Activated B cell treated with CpG ODN at 0.5 μM for 24 hours (primary cell): ENCODE results near the gene PMVK. TPM values are rescaled to one million over a fixed set of nuclear protein-coding genes. Genes with fewer than 3 reads are reported as not detected.

Experiments
- ATAC-seq: fragments of 200-7000 bp; cut with Tn5 transposase; one replicate; pipeline ENCODE4 v1.10.0; 2021; ENCODE audit warnings: low read depth, mild to moderate bottlenecking, moderate library complexity
- CTCF ChIA-PET: fragments of 350-600 bp; sonication (Branson Sonifier 250); formaldehyde crosslinking; loops from one replicate; lab custom pipeline; 2021; ENCODE audit warnings: antibody characterized with exemption; lab: Charles Lee
- POLR2A ChIA-PET: fragments of 350-600 bp; sonication (Branson Sonifier 250); formaldehyde crosslinking; loops from one replicate; lab custom pipeline; 2021; ENCODE audit warnings: antibody characterized with exemption; lab: Charles Lee
- DNase-seq: peaks from one replicate; pipeline ENCODE4 v3.0.0; 2022
- H3K27ac Mint-ChIP-seq: one replicate; pipeline ENCODE4 v1.8.0; 2020; ENCODE audit warnings: mixed read lengths
- H3K27me3 Mint-ChIP-seq: one replicate; pipeline ENCODE4 v1.8.0; 2021; ENCODE audit warnings: mixed read lengths
- H3K36me3 Mint-ChIP-seq: one replicate; pipeline ENCODE4 v1.8.0; 2021; ENCODE audit warnings: low read depth, mixed read lengths
- H3K4me1 Mint-ChIP-seq: one replicate; pipeline ENCODE4 v1.8.0; 2021; ENCODE audit warnings: mixed read lengths
- H3K4me3 Mint-ChIP-seq: one replicate; pipeline ENCODE4 v1.8.0; 2020; ENCODE audit warnings: mild to moderate bottlenecking, mixed read lengths
- H3K9me3 Mint-ChIP-seq: one replicate; pipeline ENCODE4 v1.8.0; 2020; ENCODE audit warnings: mixed read lengths
- CTCF ChIP-seq: fragments of 200-600 bp; IDR thresholded peaks from one replicate; pipeline ENCODE4 v1.8.0; 2022; ENCODE audit warnings: antibody characterized with exemption, mild to moderate bottlenecking
- intact Hi-C: fragments of 100-400 bp; cut with micrococcal nuclease; formaldehyde crosslinking; loops from one replicate; pipeline ENCODE4 v1.15.1; 2024
- total RNA-seq: library from RNA; stranded (reverse); gene quantifications from 2 replicates; pipeline ENCODE4 v1.2.3, GENCODE V29; 2022

The PMVK gene
- total RNA-seq, 1 donor from 2014 or later: 24.6 TPM

GRCh38 chr1:154891452-154891851, 45.1 kb downstream of the PMVK start:
- intact Hi-C loops: no loop called here
- no peak for DNase-seq
- ATAC-seq: no peak
- CTCF ChIA-PET: interaction anchor here (1.4 kb wide), 1 partner anchor 9 kb away, joined by 8 read pairs; no protein-coding TSS in a partner anchor
- H3K4me1 Mint-ChIP-seq: no peaks in the 10 kb centered on the region
- H3K27me3 Mint-ChIP-seq: no peaks in the 10 kb centered on the region
- no peaks in the 10 kb centered on the region for H3K9me3 Mint-ChIP-seq
- H3K27ac Mint-ChIP-seq: no peak overlapping the region
- POLR2A ChIA-PET: no interaction called here
- TF ChIP-seq CTCF: no peak
- H3K36me3 Mint-ChIP-seq: no peaks in the 10 kb centered on the region
- no peak overlapping the region for H3K4me3 Mint-ChIP-seq

- CTCF ChIA-PET: no interaction called here
- TF ChIP-seq CTCF: no peak
- no peaks in the 10 kb centered on the region for H3K36me3 Mint-ChIP-seq
- DNase-seq (no peak), ATAC-seq (no peak)
- H3K9me3 Mint-ChIP-seq: no peaks in the 10 kb centered on the region
- no peak overlapping the region for H3K4me3 Mint-ChIP-seq
- no peak overlapping the region for H3K27ac Mint-ChIP-seq
- intact Hi-C loops: no loop called here
- POLR2A ChIA-PET: no interaction called here
- no peaks in the 10 kb centered on the region for H3K27me3 Mint-ChIP-seq
- no peaks in the 10 kb centered on the region for H3K4me1 Mint-ChIP-seq
Measured at GRCh38 chr1:154888757-154889156, 47.8 kb downstream of the PMVK start.

- H3K4me1 Mint-ChIP-seq: no peaks in the 10 kb centered on the region
- no peaks in the 10 kb centered on the region for H3K9me3 Mint-ChIP-seq
- H3K4me3 Mint-ChIP-seq: no peak overlapping the region
- POLR2A ChIA-PET: no interaction called here
- H3K36me3 Mint-ChIP-seq: no peaks in the 10 kb centered on the region
- CTCF ChIA-PET: no interaction called here
- DNase-seq: no peak
- intact Hi-C loops: no loop called here
- TF ChIP-seq CTCF: no peak
- H3K27ac Mint-ChIP-seq: no peak overlapping the region
- no peak for ATAC-seq
- no peaks in the 10 kb centered on the region for H3K27me3 Mint-ChIP-seq
Measured at GRCh38 chr1:154886281-154887015, 50.1 kb downstream of the PMVK start.

- H3K27ac Mint-ChIP-seq: no peak overlapping the region
- intact Hi-C loops: no loop called here
- H3K27me3 Mint-ChIP-seq: no peaks in the 10 kb centered on the region
Measured at GRCh38 chr1:154884869-154885701, 51.4 kb downstream of the PMVK start.

More at GRCh38 chr1:154884869-154885701, 51.4 kb downstream of the PMVK start:
- POLR2A ChIA-PET: interaction anchor here (0.6 kb wide), 1 partner anchor 59 kb away, joined by 3 read pairs; no protein-coding TSS in a partner anchor
- CTCF ChIA-PET: no interaction called here
- H3K4me1 Mint-ChIP-seq: no peaks in the 10 kb centered on the region
- H3K9me3 Mint-ChIP-seq: no peaks in the 10 kb centered on the region
- TF ChIP-seq CTCF: no peak
- no peak overlapping the region for H3K4me3 Mint-ChIP-seq
- ATAC-seq (no peak), DNase-seq (no peak)
- no peaks in the 10 kb centered on the region for H3K36me3 Mint-ChIP-seq
